ENCODE data around the gene THAP11. TPM values are rescaled to one million over a fixed set of nuclear protein-coding genes. Genes with fewer than 3 reads are reported as not detected.

Gene THAP11
- total RNA-seq, 1 experiment from 2014 or later = 46.5 TPM

DNA sequence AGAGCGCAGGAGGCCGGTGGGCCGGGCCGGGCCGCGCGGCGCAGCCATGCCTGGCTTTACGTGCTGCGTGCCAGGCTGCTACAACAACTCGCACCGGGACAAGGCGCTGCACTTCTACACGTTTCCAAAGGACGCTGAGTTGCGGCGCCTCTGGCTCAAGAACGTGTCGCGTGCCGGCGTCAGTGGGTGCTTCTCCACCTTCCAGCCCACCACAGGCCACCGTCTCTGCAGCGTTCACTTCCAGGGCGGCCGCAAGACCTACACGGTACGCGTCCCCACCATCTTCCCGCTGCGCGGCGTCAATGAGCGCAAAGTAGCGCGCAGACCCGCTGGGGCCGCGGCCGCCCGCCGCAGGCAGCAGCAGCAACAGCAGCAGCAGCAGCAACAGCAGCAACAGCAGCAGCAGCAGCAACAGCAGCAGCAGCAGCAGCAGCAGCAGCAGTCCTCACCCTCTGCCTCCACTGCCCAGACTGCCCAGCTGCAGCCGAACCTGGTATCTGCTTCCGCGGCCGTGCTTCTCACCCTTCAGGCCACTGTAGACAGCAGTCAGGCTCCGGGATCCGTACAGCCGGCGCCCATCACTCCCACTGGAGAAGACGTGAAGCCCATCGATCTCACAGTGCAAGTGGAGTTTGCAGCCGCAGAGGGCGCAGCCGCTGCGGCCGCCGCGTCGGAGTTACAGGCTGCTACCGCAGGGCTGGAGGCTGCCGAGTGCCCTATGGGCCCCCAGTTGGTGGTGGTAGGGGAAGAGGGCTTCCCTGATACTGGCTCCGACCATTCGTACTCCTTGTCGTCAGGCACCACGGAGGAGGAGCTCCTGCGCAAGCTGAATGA is 606 bp downstream of the THAP11 start (continued):
- TF ChIP-seq, protein P1, sequence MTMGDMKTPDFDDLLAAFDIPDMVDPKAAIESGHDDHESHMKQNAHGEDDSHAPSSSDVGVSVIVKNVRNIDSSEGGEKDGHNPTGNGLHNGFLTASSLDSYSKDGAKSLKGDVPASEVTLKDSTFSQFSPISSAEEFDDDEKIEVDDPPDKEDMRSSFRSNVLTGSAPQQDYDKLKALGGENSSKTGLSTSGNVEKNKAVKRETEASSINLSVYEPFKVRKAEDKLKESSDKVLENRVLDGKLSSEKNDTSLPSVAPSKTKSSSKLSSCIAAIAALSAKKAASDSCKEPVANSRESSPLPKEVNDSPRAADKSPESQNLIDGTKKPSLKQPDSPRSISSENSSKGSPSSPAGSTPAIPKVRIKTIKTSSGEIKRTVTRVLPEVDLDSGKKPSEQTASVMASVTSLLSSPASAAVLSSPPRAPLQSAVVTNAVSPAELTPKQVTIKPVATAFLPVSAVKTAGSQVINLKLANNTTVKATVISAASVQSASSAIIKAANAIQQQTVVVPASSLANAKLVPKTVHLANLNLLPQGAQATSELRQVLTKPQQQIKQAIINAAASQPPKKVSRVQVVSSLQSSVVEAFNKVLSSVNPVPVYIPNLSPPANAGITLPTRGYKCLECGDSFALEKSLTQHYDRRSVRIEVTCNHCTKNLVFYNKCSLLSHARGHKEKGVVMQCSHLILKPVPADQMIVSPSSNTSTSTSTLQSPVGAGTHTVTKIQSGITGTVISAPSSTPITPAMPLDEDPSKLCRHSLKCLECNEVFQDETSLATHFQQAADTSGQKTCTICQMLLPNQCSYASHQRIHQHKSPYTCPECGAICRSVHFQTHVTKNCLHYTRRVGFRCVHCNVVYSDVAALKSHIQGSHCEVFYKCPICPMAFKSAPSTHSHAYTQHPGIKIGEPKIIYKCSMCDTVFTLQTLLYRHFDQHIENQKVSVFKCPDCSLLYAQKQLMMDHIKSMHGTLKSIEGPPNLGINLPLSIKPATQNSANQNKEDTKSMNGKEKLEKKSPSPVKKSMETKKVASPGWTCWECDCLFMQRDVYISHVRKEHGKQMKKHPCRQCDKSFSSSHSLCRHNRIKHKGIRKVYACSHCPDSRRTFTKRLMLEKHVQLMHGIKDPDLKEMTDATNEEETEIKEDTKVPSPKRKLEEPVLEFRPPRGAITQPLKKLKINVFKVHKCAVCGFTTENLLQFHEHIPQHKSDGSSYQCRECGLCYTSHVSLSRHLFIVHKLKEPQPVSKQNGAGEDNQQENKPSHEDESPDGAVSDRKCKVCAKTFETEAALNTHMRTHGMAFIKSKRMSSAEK (CRISPR knock-in tag; IDR thresholded peaks at IDR 0.05; ENCODE audit: borderline replicate concordance) = no peak
- TF ChIP-seq EMX1 (CRISPR knock-in tag; IDR thresholded peaks at IDR 0.05) = no peak
- TF ChIP-seq NFATC4 (CRISPR knock-in tag; IDR thresholded peaks at IDR 0.05) = no peak
- TF ChIP-seq IRF2 (CRISPR knock-in tag; IDR thresholded peaks at IDR 0.05; ENCODE audit: borderline replicate concordance, low read depth) = 0 out of 2 replicates have a peak, but pooled peaks have one; percentile 48
- TF ChIP-seq ZNF317 (CRISPR knock-in tag; IDR thresholded peaks at IDR 0.05; ENCODE audit: borderline replicate concordance, low read depth) = no peak
- no peak for TF ChIP-seq ZNF232 (CRISPR knock-in tag; IDR thresholded peaks at IDR 0.05)
- TF ChIP-seq NR2C2 (CRISPR knock-in tag; IDR thresholded peaks at IDR 0.05) = no peak
- no peak for TF ChIP-seq RORB (CRISPR knock-in tag; IDR thresholded peaks at IDR 0.05)
- TF ChIP-seq, protein P2, sequence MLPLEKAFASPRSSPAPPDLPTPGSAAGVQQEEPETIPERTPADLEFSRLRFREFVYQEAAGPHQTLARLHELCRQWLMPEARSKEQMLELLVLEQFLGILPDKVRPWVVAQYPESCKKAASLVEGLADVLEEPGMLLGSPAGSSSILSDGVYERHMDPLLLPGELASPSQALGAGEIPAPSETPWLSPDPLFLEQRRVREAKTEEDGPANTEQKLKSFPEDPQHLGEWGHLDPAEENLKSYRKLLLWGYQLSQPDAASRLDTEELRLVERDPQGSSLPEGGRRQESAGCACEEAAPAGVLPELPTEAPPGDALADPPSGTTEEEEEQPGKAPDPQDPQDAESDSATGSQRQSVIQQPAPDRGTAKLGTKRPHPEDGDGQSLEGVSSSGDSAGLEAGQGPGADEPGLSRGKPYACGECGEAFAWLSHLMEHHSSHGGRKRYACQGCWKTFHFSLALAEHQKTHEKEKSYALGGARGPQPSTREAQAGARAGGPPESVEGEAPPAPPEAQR (CRISPR knock-in tag; IDR thresholded peaks at IDR 0.05) = no peak
- no peak for TF ChIP-seq GRHL2 (CRISPR knock-in tag; IDR thresholded peaks at IDR 0.05; ENCODE audit: insufficient replicate concordance, severe bottlenecking)
- TF ChIP-seq ZNF423 (CRISPR knock-in tag; IDR thresholded peaks at IDR 0.05) = no peak
- TF ChIP-seq, protein P3, sequence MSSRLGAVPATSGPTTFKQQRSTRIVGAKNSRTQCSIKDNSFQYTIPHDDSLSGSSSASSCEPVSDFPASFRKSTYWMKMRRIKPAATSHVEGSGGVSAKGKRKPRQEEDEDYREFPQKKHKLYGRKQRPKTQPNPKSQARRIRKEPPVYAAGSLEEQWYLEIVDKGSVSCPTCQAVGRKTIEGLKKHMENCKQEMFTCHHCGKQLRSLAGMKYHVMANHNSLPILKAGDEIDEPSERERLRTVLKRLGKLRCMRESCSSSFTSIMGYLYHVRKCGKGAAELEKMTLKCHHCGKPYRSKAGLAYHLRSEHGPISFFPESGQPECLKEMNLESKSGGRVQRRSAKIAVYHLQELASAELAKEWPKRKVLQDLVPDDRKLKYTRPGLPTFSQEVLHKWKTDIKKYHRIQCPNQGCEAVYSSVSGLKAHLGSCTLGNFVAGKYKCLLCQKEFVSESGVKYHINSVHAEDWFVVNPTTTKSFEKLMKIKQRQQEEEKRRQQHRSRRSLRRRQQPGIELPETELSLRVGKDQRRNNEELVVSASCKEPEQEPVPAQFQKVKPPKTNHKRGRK (CRISPR knock-in tag; IDR thresholded peaks at IDR 0.05; ENCODE audit: borderline replicate concordance) = no peak
- TF ChIP-seq, protein P4, sequence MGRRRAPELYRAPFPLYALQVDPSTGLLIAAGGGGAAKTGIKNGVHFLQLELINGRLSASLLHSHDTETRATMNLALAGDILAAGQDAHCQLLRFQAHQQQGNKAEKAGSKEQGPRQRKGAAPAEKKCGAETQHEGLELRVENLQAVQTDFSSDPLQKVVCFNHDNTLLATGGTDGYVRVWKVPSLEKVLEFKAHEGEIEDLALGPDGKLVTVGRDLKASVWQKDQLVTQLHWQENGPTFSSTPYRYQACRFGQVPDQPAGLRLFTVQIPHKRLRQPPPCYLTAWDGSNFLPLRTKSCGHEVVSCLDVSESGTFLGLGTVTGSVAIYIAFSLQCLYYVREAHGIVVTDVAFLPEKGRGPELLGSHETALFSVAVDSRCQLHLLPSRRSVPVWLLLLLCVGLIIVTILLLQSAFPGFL (CRISPR knock-in tag; IDR thresholded peaks at IDR 0.05; ENCODE audit: borderline replicate concordance) = no peak
- no peak for TF ChIP-seq ZNF396 (CRISPR knock-in tag; IDR thresholded peaks at IDR 0.05; ENCODE audit: borderline replicate concordance)
- TF ChIP-seq, protein P5, sequence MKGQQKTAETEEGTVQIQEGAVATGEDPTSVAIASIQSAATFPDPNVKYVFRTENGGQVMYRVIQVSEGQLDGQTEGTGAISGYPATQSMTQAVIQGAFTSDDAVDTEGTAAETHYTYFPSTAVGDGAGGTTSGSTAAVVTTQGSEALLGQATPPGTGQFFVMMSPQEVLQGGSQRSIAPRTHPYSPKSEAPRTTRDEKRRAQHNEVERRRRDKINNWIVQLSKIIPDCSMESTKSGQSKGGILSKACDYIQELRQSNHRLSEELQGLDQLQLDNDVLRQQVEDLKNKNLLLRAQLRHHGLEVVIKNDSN (CRISPR knock-in tag; IDR thresholded peaks at IDR 0.05) = no peak
- 0 out of 2 replicates have a peak, but pooled peaks have one; percentile 43 for TF ChIP-seq ZNF219 (CRISPR knock-in tag; IDR thresholded peaks at IDR 0.05; ENCODE audit: borderline replicate concordance)
- TF ChIP-seq, protein P6, sequence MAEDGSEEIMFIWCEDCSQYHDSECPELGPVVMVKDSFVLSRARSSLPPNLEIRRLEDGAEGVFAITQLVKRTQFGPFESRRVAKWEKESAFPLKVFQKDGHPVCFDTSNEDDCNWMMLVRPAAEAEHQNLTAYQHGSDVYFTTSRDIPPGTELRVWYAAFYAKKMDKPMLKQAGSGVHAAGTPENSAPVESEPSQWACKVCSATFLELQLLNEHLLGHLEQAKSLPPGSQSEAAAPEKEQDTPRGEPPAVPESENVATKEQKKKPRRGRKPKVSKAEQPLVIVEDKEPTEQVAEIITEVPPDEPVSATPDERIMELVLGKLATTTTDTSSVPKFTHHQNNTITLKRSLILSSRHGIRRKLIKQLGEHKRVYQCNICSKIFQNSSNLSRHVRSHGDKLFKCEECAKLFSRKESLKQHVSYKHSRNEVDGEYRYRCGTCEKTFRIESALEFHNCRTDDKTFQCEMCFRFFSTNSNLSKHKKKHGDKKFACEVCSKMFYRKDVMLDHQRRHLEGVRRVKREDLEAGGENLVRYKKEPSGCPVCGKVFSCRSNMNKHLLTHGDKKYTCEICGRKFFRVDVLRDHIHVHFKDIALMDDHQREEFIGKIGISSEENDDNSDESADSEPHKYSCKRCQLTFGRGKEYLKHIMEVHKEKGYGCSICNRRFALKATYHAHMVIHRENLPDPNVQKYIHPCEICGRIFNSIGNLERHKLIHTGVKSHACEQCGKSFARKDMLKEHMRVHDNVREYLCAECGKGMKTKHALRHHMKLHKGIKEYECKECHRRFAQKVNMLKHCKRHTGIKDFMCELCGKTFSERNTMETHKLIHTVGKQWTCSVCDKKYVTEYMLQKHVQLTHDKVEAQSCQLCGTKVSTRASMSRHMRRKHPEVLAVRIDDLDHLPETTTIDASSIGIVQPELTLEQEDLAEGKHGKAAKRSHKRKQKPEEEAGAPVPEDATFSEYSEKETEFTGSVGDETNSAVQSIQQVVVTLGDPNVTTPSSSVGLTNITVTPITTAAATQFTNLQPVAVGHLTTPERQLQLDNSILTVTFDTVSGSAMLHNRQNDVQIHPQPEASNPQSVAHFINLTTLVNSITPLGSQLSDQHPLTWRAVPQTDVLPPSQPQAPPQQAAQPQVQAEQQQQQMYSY (CRISPR knock-in tag; IDR thresholded peaks at IDR 0.05) = 0 out of 2 replicates have a peak, but pooled peaks have one; percentile 9
- no peak for TF ChIP-seq AFF4 (CRISPR knock-in tag; IDR thresholded peaks at IDR 0.05; ENCODE audit: borderline replicate concordance)
- TF ChIP-seq, protein P7, sequence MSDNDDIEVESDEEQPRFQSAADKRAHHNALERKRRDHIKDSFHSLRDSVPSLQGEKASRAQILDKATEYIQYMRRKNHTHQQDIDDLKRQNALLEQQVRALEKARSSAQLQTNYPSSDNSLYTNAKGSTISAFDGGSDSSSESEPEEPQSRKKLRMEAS (CRISPR knock-in tag; IDR thresholded peaks at IDR 0.05) = peak; percentile 52; the same call in 1 of the 2 replicates
- peak; percentile 36; the same call in 1 of the 2 replicates for TF ChIP-seq MYBL2 (CRISPR knock-in tag; IDR thresholded peaks at IDR 0.05)
